Panc1 (cell line): ENCODE data around the gene SLIT1.

Experiments used
- POLR2AphosphoS5 ChIP-seq: IDR thresholded peaks from 2 replicates; pipeline ENCODE4 v1.6.1; 2012; ENCODE audit warnings: mild to moderate bottlenecking, low read depth, low read length, moderate library complexity
- SIN3A ChIP-seq: IDR thresholded peaks from 2 replicates; pipeline ENCODE4 v1.6.1; 2012; ENCODE audit warnings: low read depth, mild to moderate bottlenecking, low read length, moderate library complexity, borderline replicate concordance; ENCODE audit not compliant: insufficient read depth
- TCF7L2 ChIP-seq: IDR thresholded peaks from 2 replicates; pipeline ENCODE4 v1.6.1; 2011; ENCODE audit warnings: mild to moderate bottlenecking, low read depth, low read length, inconsistent platforms
- TF ChIP-seq, protein P1 (sequence below): fragments of 450-650 bp; IDR thresholded peaks from 2 replicates; pipeline ENCODE4 v1.5.1; 2017; ENCODE audit warnings: mild to moderate bottlenecking
- TF ChIP-seq, protein P2 (sequence below), 2 experiments: IDR thresholded peaks; 2 replicates each; pipeline ENCODE4 v1.6.1; 2011 to 2012; ENCODE audit warnings: low read depth in 2 of 2, control low read depth in 1 of 2, low read length in 1 of 2, mild to moderate bottlenecking in 1 of 2, moderate library complexity in 1 of 2; ENCODE audit not compliant: insufficient read depth in 1 of 2

DNA sequence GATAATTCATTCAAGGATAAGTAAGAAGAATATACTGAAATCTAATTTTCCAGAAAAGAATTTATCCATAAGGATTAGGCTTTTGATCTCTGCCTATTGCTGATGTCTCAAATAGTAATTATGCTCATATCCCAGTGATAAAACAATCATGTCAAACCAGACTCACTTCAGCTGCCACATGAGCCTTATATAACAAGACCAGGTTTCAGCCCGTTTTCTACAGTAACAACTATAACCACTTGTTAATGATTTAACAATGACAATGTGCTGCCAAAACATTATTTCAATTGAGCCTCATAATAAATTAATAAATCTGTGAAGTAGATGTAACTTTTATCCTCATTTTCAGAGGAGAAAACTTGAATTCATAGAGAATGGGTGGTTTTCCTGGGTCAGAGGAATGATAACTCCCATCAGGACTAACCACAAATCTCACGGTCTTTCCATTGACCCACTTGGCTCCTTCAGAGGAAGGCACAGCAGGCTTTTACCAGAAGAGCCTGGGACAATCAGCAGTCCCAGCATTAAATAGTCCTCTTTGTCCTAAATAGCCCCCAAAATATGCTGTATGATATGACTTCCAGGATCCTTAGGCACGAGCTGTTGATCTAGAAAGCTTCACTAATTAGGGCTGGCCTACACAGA is 42.5 kb upstream of the SLIT1 start:
- TF ChIP-seq, protein P1, sequence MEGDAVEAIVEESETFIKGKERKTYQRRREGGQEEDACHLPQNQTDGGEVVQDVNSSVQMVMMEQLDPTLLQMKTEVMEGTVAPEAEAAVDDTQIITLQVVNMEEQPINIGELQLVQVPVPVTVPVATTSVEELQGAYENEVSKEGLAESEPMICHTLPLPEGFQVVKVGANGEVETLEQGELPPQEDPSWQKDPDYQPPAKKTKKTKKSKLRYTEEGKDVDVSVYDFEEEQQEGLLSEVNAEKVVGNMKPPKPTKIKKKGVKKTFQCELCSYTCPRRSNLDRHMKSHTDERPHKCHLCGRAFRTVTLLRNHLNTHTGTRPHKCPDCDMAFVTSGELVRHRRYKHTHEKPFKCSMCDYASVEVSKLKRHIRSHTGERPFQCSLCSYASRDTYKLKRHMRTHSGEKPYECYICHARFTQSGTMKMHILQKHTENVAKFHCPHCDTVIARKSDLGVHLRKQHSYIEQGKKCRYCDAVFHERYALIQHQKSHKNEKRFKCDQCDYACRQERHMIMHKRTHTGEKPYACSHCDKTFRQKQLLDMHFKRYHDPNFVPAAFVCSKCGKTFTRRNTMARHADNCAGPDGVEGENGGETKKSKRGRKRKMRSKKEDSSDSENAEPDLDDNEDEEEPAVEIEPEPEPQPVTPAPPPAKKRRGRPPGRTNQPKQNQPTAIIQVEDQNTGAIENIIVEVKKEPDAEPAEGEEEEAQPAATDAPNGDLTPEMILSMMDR, result no peak
- no peak for TF ChIP-seq POLR2AphosphoS5
- TF ChIP-seq, protein P2, sequence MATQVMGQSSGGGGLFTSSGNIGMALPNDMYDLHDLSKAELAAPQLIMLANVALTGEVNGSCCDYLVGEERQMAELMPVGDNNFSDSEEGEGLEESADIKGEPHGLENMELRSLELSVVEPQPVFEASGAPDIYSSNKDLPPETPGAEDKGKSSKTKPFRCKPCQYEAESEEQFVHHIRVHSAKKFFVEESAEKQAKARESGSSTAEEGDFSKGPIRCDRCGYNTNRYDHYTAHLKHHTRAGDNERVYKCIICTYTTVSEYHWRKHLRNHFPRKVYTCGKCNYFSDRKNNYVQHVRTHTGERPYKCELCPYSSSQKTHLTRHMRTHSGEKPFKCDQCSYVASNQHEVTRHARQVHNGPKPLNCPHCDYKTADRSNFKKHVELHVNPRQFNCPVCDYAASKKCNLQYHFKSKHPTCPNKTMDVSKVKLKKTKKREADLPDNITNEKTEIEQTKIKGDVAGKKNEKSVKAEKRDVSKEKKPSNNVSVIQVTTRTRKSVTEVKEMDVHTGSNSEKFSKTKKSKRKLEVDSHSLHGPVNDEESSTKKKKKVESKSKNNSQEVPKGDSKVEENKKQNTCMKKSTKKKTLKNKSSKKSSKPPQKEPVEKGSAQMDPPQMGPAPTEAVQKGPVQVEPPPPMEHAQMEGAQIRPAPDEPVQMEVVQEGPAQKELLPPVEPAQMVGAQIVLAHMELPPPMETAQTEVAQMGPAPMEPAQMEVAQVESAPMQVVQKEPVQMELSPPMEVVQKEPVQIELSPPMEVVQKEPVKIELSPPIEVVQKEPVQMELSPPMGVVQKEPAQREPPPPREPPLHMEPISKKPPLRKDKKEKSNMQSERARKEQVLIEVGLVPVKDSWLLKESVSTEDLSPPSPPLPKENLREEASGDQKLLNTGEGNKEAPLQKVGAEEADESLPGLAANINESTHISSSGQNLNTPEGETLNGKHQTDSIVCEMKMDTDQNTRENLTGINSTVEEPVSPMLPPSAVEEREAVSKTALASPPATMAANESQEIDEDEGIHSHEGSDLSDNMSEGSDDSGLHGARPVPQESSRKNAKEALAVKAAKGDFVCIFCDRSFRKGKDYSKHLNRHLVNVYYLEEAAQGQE (IDR thresholded peaks at IDR 0.05; ENCODE audit: insufficient read depth in 1 of 2, low read depth in 2 of 2, low read length in 1 of 2), result no peak
- no peak for TF ChIP-seq SIN3A
- TF ChIP-seq TCF7L2, result no peak
